Ovary (tissue), 9 donors: Measurements from ENCODE around the gene BLTP2. TPM values are rescaled to one million over a fixed set of nuclear protein-coding genes. Genes with fewer than 3 reads are reported as not detected.

Experiments
- DNase-seq, 5 donors: peaks; one replicate each; pipeline ENCODE4 v3.0.0-alpha.2; 2019 to 2020
- H3K27ac ChIP-seq, 2 donors: fragments of 200-600 bp; one replicate each; pipeline versions ENCODE4 v1.5.1 to v1.8.0; 2019 to 2022
- H3K27me3 ChIP-seq: fragments of 200-600 bp; one replicate; pipeline ENCODE4 v1.8.0; 2022
- H3K36me3 ChIP-seq: fragments of 200-600 bp; sonication (generic); one replicate; pipeline ENCODE4 v1.5.1; 2019
- H3K4me1 ChIP-seq: one replicate; pipeline ENCODE4 v1.8.1; 2013; ENCODE audit warnings: mild to moderate bottlenecking, moderate library complexity; ENCODE audit not compliant: insufficient read depth
- H3K4me3 ChIP-seq: fragments of 200-600 bp; sonication (generic); one replicate; pipeline ENCODE4 v1.5.1; 2017
- H3K9me3 ChIP-seq, 2 donors: fragments of 200-600 bp in 1 of 2; sonication (generic) in 1 of 2; one replicate each; pipeline versions ENCODE4 v1.5.1 to v1.8.1; 2013 to 2019; ENCODE audit warnings: mild to moderate bottlenecking in 1 of 2, moderate library complexity in 1 of 2
- EP300 ChIP-seq: sonication (generic); formaldehyde crosslinking; IDR thresholded peaks from one replicate; pipeline ENCODE4 v1.6.1; 2017; ENCODE audit warnings: antibody characterized with exemption
- POLR2A ChIP-seq: fragments of 450-650 bp; IDR thresholded peaks from one replicate; pipeline ENCODE4 v1.6.1; 2017; ENCODE audit warnings: antibody characterized with exemption, mild to moderate bottlenecking, moderate library complexity
- WGBS, 3 donors: extraction: QIAGEN DNeasy Blood & Tissue Kit in 1 of 3; methylation state at CpG; one replicate each; pipeline versions ENCODE4 v1.1.5 to v1.1.7; 2013 to 2017; 5-methylcytosine and 5-hydroxymethylcytosine counted together
- intact Hi-C, 4 donors: fragments of 100-400 bp; cut with DNase I; formaldehyde crosslinking; loops; one replicate each; pipeline versions ENCODE4 v1.11.0 to v1.15.1; 2022 to 2023
- polyA plus RNA-seq, 2 donors: library from polyadenylated mRNA; stranded (reverse); fragments of 200-250 nt in 1 of 2; fragments of 350-450 nt in 1 of 2; fragmentation: Illumina TruSeq in 1 of 2; extraction: RNeasy Lipid Tissue Mini Kit (QIAGEN cat#74804) in 1 of 2; gene quantifications; one replicate each; pipeline ENCODE4 v1.2.3, GENCODE V29; 2013 to 2014
- total RNA-seq, 7 donors: library from RNA; depleted of rRNA in 2 of 7; stranded (reverse); fragments of >200 nt in 2 of 7; fragmentation: NEBNext Ultra II Directional in 3 of 7; extraction: Animal tissue kit (Norgen Biotek cat#: 25700) in 3 of 7; gene quantifications; one replicate each; pipeline versions ENCODE4 v1.1.0 to v1.2.4, GENCODE V29; 2016 to 2023
- TF ChIP-seq, protein P1 (sequence below), 3 donors: fragments of 450-650 bp in 2 of 3; fragments of 200-600 bp in 1 of 3; IDR thresholded peaks; one replicate each; pipeline versions ENCODE4 v1.5.1 to v1.8.0; 2016 to 2022; ENCODE audit warnings: antibody characterized with exemption in 3 of 3, mild to moderate bottlenecking in 1 of 3
- donor health status: DM: no; HTN: no; CAD: no; lungs with moderate emphysema.
- donor health status: DM: no; HTN: no; CAD: no.
- donor health status: Bipolar disorder and iron deficiency.
- donor health status: DM: yes; HTN: yes; CAD: no.
- donor health status: DM: no; HTN: no; CAD: no.
- donor health status: DM: yes; HTN: yes; CAD: no.

The BLTP2 gene
- total and polyA plus RNA-seq, 9 donors: 24.9 to 148 (median 93.2) TPM

DNA sequence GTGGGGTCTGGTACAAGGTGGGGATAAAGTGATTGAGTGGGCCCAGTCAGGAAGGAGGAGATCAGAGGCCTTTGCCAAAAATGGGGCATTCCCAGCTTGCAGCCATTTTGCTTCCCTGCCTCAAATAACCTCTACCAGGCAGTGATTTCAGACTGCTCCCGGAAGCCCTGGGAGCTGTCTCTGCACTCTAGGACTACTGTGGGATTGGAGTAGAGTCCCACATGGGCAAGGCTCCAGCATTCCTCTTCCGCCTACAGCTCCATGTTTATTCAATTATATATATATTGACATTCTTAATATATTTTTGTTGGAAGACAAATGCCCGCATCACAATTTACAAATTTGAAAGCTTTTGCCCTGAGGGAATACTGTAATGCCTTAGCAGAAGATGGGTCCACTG is 30.5 kb upstream of the BLTP2 start:
- TF ChIP-seq POLR2A (no peak), EP300 (no peak)
- TF ChIP-seq, protein P1, sequence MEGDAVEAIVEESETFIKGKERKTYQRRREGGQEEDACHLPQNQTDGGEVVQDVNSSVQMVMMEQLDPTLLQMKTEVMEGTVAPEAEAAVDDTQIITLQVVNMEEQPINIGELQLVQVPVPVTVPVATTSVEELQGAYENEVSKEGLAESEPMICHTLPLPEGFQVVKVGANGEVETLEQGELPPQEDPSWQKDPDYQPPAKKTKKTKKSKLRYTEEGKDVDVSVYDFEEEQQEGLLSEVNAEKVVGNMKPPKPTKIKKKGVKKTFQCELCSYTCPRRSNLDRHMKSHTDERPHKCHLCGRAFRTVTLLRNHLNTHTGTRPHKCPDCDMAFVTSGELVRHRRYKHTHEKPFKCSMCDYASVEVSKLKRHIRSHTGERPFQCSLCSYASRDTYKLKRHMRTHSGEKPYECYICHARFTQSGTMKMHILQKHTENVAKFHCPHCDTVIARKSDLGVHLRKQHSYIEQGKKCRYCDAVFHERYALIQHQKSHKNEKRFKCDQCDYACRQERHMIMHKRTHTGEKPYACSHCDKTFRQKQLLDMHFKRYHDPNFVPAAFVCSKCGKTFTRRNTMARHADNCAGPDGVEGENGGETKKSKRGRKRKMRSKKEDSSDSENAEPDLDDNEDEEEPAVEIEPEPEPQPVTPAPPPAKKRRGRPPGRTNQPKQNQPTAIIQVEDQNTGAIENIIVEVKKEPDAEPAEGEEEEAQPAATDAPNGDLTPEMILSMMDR (IDR thresholded peaks at IDR 0.05): no peak
- no peaks in the 10 kb centered on the region for H3K27me3 ChIP-seq
- H3K9me3 ChIP-seq: no peaks in the 10 kb centered on the region
- no peaks in the 10 kb centered on the region for H3K4me1 ChIP-seq
- no peaks in the 10 kb centered on the region for H3K36me3 ChIP-seq
- no peak overlapping the region for H3K27ac ChIP-seq
- DNase-seq: no peak
- no peak overlapping the region for H3K4me3 ChIP-seq
- intact Hi-C loops: no loop called here
- 40 to 67% (median 52%) methylated on average over 3 of the region's 3 CpGs for WGBS, 3 donors

DNA sequence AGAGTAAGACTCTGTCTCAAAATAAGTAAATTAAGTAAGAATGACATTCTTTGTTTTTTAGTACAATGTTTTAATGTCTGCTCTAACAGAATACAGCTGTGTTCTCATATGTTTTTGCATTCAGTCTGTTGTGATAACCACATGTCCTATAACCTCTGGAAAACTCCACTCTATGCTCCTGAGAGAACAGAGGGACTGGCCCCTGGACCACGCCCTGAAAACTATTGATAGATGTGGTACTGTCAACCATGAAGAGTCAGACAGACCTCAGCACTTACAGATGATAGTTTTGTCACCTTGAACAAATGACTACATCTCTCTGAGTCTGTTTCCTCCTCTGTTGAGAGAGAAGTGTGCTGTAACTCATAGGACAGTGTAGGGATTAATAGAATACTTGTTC is 25.0 kb upstream of the BLTP2 start:
- peaks cover 1% of the 10 kb centered on the region for H3K4me1 ChIP-seq
- H3K4me3 ChIP-seq: no peak overlapping the region
- no peaks in the 10 kb centered on the region for H3K9me3 ChIP-seq
- H3K27ac ChIP-seq: no peak overlapping the region
- 94 to 100% (median 100%) methylated on average over 1 of the region's 1 CpG for WGBS, 3 donors
- H3K36me3 ChIP-seq: no peaks in the 10 kb centered on the region
- TF ChIP-seq POLR2A (no peak), EP300 (no peak)
- TF ChIP-seq, protein P1 (IDR thresholded peaks at IDR 0.05): no peak
- no peak for DNase-seq
- no peaks in the 10 kb centered on the region for H3K27me3 ChIP-seq
- intact Hi-C loops: no loop called here

DNA sequence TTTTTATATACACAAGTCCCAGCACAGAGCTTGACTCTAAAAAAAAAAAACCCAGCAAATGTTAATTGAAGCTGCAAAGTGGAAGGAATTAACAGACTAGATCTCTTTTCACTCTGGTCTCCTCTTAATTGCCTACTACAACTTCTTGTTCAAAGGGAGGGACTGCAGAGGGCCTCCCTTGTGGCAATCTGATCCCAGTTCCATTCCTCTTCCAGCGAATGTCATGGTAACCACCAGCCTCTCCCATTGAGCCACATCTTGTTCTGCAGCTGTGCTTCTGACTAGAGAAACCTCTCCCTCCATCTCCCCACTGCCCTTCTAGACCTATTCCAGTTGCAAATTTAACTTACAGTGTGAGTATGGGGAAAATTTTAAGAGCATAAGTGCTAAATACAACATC is 22.9 kb upstream of the BLTP2 start:
- Histone ChIP-seq H3K27ac (no peak overlapping the region), H3K4me3 (no peak overlapping the region), H3K36me3 (no peaks in the 10 kb centered on the region), H3K27me3 (no peaks in the 10 kb centered on the region), H3K9me3 (no peaks in the 10 kb centered on the region), H3K4me1 (peaks cover 6% of the 10 kb centered on the region)
- DNase-seq: no peak
- TF ChIP-seq, protein P1 (IDR thresholded peaks at IDR 0.05): no peak
- TF ChIP-seq EP300: no peak
- no peak for TF ChIP-seq POLR2A
- intact Hi-C loops: no loop called here
- WGBS, 3 donors: 75 to 86% (median 82%) methylated on average over 1 of the region's 1 CpG

DNA sequence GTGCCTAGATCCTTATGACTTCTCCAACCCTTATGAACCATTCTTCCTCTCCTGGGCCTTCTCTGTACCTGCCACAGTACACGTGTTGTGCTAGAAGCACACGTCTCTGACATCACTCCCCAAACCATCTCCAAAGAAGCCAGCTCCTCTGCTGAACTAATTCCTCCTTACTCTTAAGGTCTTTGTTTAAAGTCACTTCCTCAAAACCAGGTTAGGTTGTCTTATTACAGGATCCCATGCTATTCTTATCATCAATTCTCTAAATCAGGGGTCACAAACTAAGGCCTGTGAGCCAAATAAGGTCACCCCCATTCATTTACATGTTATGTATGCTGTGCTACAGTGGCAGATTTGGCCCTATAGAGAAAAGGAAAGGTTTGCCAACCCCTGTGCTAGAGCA is 21.0 kb upstream of the BLTP2 start:
- H3K36me3 ChIP-seq: no peaks in the 10 kb centered on the region
- no peak for DNase-seq
- peaks cover 6% of the 10 kb centered on the region for H3K4me1 ChIP-seq
- WGBS, 3 donors: 65 to 73% (median 72%) methylated on average over 2 of the region's 2 CpGs
- intact Hi-C loops: no loop called here
- no peak overlapping the region for H3K4me3 ChIP-seq
- TF ChIP-seq POLR2A: no peak
- TF ChIP-seq, protein P1 (IDR thresholded peaks at IDR 0.05): no peak
- TF ChIP-seq EP300: no peak
- H3K27ac ChIP-seq: no peak overlapping the region
- H3K9me3 ChIP-seq: no peaks in the 10 kb centered on the region
- no peaks in the 10 kb centered on the region for H3K27me3 ChIP-seq

DNA sequence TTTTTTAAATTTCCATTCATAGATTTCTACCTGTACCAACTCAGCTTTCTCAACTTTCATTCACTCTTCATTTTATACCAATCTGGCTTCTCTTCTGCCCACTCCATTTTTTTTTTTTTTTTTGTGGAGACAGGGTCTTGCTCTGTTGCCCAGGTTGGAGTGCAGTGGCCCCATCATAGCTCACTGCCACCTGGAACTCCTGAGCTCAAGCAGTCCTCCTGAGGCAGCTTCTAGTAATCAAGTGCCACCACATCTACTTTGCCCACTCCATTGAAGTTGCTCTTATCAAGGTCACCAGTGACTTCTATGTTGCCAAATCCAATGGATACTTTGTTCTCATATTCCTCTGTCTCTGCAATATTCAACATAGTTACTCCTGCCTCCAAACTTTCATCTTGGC is 18.8 kb upstream of the BLTP2 start:
- Histone ChIP-seq H3K4me3 (no peak overlapping the region), H3K4me1 (peaks cover 6% of the 10 kb centered on the region), H3K36me3 (no peaks in the 10 kb centered on the region), H3K9me3 (no peaks in the 10 kb centered on the region), H3K27ac (no peak overlapping the region), H3K27me3 (no peaks in the 10 kb centered on the region)
- DNase-seq: no peak
- TF ChIP-seq EP300: no peak
- no peak for TF ChIP-seq POLR2A
- TF ChIP-seq, protein P1 (IDR thresholded peaks at IDR 0.05): no peak
- intact Hi-C loops: loop anchor here in 1 of 4 donors (5.0 kb wide), 1 partner anchor 54 kb away; the partner anchor contains the start of genes RAB34 and RPL23A
